ENCODE measurements around the gene PLD4. TPM values are rescaled to one million over a fixed set of nuclear protein-coding genes. Genes with fewer than 3 reads are reported as not detected.

Gene PLD4
- total RNA-seq, 2 donors from 2014 or later, result not detected

GRCh38 chr14:104886690-104887622, 37.7 kb upstream of the PLD4 start:
- Histone ChIP-seq H3K9me3 (no peaks in the 10 kb centered on the region), H3K4me3 (no peak overlapping the region), H3K36me3 (replicated peaks in 1 of 2; ENCODE audit: insufficient read depth in 1 of 2, low read depth in 2 of 2) (peaks cover 0 to 4% of the 10 kb centered on the region in 2 donors), H3K27ac (no peak overlapping the region), H3K27me3 (no peaks in the 10 kb centered on the region), H3K4me1 (no peaks in the 10 kb centered on the region)
- DNase-seq (peak in 3 of 4 donors; percentile 6 to 12 (median 10)), ATAC-seq (no peak)
- intact Hi-C loops (cut with DNase I), result no loop called here
- TF ChIP-seq CTCF (IDR thresholded peaks at IDR 0.05) (no peak), POLR2A (IDR thresholded peaks at IDR 0.05) (no peak)
- WGBS, 2 donors, result 89 to 97% methylated on average over 12 to 55 of the region's 59 CpGs

DNA sequence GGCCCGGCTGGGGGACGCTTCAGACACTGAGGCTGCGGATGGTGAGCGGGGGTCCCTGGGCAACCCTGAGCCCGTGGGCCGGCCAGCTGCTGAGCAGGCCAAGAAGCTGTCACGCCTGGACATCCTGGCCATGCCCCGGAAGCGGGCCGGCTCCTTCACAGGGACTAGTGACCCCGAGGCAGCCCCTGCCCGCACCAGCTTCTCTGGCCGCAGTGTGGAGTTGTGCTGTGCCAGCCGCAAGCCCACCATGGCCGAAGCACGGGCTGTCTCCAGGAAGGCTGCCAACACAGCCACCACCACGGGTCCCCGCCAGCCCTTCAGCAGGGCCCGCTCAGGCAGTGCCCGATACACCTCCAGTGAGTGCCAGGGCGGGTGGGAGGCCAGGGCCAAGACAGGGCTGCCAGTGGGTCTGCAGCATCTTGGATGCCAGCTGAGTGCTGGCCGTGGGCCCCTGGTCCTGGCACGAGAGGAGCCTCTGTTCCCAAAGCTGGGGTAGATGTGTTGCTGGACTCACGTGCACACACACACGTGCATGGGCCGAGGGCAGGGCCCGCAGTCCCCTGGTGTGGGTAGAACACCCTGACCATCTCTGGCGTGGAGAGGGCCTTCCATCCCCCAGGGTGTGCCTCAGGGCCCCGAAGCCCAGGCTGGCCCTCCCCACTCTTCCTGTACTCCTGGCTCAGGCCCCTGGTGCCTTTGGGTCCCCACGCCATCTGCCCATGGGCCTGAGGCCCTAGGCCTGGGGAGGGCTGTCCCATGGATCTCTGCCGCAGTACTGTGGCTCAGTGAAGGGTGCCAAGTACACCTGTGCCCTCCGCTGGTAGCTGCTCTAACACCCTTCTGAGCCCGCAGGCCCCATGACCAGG, 36.8 kb upstream of the PLD4 start:
- no peaks in the 10 kb centered on the region for H3K4me1 ChIP-seq
- H3K27ac ChIP-seq, result no peak overlapping the region
- DNase-seq (peak in 3 of 4 donors; percentile 5 to 16 (median 12)), ATAC-seq (no peak)
- TF ChIP-seq CTCF (IDR thresholded peaks at IDR 0.05) (no peak), POLR2A (IDR thresholded peaks at IDR 0.05) (no peak)
- intact Hi-C loops (cut with DNase I), result no loop called here
- peaks cover 0 to 4% of the 10 kb centered on the region in 2 donors for H3K36me3 ChIP-seq (replicated peaks in 1 of 2; ENCODE audit: insufficient read depth in 1 of 2, low read depth in 2 of 2)
- H3K4me3 ChIP-seq, result no peak overlapping the region
- H3K27me3 ChIP-seq, result no peaks in the 10 kb centered on the region
- WGBS, 2 donors, result 90 to 96% methylated on average over 4 to 26 of the region's 33 CpGs
- no peaks in the 10 kb centered on the region for H3K9me3 ChIP-seq

DNA sequence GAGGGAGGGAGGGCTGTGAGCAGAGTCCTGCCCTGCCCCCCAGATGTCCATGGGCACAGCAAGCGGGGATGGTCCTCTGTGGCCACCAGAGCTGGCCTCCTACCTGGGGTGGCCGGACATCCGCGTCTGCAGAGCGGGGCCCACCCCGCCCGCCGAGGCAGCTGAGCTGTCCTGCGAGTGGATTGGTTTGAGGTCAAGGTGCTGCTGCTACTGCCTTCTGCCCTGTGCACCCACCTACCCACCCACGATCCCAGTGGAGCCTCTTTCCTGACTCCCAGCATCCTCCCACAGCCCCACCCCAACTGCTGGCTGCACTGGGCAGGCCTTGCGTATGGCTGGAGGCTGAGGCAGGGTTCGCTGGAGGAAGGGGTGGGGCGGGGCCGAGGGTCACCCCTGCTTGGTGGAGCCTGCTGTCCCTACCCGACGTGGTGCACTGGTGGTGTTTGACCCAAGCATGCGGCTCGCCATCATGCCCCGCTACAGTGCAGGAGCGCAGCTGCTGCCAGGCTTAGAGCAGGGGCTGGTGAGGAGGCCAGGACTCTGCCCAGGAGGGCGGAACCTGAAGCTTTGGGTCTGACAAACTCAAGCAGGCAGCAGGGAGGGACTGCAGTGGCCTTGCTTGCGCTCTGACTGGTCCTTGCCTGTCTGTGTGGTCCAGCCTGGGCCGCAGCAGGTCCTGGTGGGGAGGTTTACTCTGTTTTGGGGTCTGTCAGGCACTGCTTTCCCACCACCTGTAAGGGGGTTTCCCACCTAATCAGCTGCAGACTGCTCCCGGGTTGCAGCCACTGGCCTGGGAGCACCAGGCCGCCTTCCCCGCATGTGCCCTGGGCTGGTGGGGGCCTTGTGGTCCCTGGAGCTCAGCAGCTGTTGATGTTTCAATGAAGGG, 35.9 kb upstream of the PLD4 start:
- whole genome bisulfite sequencing, 2 donors, result 90 to 100% methylated on average over 1 to 20 of the region's 26 CpGs

More for the DNA sequence above, 35.9 kb upstream of the PLD4 start:
- Histone ChIP-seq H3K36me3 (replicated peaks in 1 of 2; ENCODE audit: insufficient read depth in 1 of 2, low read depth in 2 of 2) (peaks cover 0 to 4% of the 10 kb centered on the region in 2 donors), H3K27me3 (no peaks in the 10 kb centered on the region), H3K27ac (no peak overlapping the region), H3K4me3 (no peak overlapping the region), H3K9me3 (no peaks in the 10 kb centered on the region), H3K4me1 (peaks cover 5% of the 10 kb centered on the region)
- DNase-seq (peak in 3 of 4 donors; percentile 1 to 11 (median 10)), ATAC-seq (no peak)
- no peak for TF ChIP-seq CTCF (IDR thresholded peaks at IDR 0.05)
- TF ChIP-seq POLR2A (IDR thresholded peaks at IDR 0.05), result no peak
- intact Hi-C loops (cut with DNase I), result no loop called here

All from body of pancreas (tissue), 4 donors.